Suppressor macrophage (primary cell): Measurements from ENCODE around the gene RNU5D-1.
A peak's percentile ranks its signal among the peaks of the same experiment; 100 is the strongest.

ENCODE experiments used
- DNase-seq, 4 experiments: peaks; one replicate each; pipeline ENCODE4 v3.0.0-alpha.2; 2020 to 2022

RNU5D-1 gene

DNA sequence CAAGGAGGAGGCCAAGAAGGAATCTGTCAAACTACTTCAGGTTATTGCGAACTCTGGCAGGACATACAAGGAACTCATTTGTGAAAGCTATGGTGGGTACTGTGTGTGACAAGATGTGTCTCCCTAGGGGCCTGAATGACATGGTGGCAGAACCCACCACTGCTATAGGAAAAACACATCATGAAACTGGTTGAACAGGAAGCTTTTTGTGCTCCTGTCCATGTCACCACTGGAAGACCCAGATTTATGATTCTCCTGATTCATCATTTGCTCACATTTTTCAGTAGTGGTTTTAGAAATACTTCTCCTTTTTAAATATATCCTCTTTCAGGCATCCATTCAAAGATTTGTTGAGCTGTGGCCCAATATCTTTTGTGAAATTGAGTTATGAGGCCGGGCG, 32.8 kb downstream of the RNU5D-1 start:
- DNase-seq, result peak in 3 of 4 experiments; percentile 34 to 74 (median 73)

DNA sequence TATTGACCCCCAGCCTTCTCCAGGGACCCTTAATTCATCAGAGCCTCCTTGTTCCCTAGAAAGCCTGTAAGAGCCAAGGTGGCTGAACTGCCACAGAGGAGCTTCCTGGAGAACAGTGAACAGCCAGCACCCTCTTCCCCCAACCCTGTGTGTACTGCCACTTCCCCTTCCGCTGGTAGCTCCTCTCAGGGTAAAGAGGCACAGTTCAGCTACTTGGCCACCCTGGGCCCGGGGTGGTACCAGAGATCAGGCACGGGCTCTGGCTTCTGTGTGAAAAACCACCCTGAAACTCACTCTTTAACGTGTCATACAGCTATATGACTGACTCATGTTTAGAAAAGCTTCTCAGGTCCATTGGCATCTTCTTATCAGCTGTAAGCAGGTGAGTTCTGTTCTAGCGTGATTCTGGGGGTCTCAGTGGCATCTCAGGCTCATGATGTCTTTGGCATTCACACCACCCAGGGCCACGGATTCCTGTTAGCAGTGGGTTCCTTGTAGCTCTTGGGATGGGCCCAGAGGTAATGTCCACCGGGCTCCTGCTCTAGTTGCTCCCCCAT, 34.1 kb downstream of the RNU5D-1 start:
- peak; percentile 57 to 76 (median 72) for DNase-seq

DNA sequence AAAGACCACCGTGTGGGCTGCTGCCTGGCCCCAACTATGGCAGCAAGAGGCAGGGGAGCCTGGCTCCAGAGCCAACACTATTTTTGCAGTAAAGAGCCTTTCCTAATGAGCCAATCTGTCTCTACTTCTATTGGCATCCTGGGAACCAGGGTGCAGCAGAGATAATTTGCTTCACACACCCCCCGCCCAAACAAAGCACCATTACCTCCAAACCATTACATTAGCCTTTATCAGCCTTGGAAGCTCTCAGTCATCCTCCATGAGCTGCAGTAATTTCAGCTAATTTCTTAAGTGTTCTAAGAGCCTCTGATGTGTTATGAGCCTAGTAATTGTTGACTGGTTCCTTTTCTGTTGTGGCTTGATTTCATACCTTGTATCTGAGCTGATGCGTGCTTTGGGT, 34.9 kb downstream of the RNU5D-1 start:
- DNase-seq, result no peak

DNA sequence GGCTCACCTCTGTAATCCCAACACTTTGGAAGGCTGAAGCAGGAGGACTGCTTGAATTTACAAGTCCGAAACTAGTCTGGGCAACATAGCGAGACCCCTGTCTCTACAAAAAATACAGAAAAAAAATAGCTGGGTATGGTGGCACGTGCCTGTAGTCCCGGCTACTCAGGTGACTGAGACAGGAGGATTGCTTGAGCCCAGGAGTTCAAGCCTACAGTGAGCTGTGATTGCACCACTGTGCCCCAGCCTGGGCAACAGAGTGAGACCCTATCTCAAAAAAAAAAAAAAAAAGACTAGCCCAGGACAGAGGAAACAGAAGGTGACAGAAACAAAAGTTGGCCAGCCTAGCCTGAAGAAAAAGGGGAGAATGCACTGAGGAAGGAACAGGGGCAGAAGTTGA, 35.3 kb downstream of the RNU5D-1 start:
- DNase-seq, result no peak

DNA sequence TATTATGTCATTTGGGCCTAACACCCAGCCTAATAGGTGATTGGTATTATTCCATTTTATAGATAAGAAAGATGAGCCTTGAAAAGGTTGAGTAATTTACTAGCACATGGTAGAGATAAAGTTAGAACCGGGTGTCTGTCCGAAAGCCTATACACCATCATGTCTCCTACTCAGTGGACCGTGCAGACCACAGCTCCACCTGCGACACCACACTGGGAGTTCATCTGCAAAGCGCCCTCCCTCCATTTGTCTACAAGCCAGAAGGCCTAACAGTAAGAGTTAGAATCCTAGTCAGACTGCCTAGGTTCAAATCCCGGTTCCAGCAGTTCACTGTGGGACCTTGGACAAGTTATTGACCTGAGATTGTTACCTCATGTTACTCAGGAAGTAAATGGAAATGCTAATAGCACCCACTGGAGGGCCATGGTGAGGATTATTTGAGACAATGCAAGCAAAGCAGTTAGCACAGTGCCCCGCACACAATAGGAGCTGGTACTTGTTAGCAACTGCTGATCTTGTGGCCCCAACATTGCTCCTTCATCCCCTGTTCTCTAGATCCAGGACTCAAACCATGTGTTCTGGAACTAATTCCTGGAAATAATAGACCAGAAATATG, 36.0 kb downstream of the RNU5D-1 start:
- DNase-seq, result no peak

DNA sequence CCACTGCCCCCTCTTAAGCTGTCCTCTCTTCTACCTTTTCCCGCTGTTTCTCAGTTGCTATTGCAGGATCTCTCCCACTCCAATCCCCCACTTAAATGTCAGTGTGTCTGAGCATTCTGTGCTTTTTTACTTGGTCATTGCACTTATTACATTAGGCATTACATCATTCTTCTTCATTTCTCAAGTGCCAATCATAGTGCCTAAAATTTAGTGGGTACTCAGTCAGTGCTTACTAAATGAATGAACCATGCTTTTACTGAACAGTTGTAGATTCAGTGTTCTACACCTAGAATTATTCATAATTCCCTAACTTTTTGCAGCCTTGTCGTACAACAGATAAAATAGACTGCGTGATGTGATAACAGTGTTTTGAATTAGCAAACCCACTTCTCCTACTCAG, 37.1 kb downstream of the RNU5D-1 start:
- DNase-seq, result peak in 2 of 4 experiments; percentile 42 to 51

DNA sequence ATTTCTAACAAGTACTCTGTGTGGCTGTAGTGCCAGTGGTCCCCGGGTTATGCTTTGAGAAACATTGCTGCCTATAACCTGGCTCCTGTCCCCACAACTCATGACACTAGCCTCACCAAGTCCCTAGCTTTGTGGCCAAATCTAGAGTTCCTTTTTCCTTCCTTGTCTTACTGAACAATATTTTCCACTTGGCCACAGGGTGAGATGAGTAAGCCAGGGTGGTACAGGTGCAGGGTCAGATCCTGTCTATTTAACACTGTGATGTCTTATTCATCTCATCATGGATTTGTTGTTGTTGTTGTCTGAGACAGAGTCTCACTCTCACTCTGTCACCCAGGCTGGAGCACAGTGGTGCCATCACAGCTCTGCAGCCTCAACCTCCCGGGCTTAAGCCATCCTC, 37.8 kb downstream of the RNU5D-1 start:
- peak in 3 of 4 experiments; percentile 39 to 57 (median 46) for DNase-seq

DNA sequence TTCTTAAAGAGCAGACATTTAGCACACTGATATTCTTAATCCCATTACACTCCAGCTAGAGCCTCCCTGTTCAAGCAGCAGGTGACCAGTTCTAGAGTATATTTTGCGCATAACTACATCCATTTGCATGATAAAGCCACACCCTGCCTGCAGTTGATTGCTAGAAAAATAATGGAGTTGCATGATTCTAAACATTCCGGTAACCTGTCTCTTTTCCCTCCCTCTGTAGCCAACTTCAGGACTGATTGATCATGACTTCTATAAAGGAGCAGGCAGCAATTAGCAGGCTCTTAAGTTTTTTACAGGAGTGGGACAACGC, 41.6 kb downstream of the RNU5D-1 start:
- DNase-seq, result no peak

DNA sequence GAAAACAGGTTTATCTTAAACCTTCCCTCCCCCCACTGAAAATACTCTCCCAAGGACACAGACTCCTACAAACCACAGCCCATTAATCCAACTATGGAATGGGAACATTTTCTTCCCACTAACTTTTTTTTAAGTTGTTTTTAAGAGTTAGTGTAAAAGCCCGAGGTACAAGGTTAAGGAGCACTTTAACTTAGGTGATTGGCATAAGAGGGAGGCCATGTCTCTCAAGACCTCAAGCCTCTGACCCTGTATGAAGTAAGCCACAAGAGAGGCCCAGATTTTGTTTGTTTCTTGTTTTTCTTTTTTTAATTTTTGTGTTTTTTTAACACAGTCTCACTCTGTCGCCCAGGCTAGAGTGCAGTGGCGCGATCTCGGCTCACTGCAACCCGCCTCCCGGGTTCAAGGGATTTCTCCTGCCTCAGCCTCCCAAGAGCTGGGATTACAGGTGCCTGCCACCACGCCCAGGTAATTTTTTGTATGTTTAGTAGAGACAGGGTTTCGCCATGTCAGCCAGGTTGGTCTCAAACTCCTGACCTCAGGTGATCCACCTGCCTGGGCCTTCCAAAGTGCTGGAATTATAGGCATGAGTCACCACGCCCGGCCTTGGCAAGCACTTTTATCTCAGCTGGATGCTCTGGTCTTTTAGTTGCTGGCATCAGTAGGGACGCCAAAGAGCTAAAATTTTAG, 42.1 kb downstream of the RNU5D-1 start:
- DNase-seq, result no peak

DNA sequence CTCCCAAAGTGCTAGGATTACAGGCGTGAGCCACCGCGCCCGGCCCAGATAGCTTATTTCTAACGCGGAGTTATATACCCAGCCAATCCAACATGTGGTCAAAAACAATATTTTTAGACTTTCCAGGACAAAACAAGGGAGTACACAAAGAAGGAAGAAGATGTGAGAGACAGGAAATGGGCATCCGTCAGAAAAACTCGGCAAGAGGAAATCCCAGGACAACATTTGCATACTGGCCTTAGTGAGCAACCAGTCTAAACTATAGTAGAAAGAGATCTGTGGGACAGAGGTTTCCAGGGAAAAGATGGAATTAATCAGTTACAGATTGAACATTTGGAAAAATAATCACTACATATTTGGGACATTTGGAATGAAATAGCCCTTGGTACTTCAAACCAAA, 45.1 kb downstream of the RNU5D-1 start:
- peak in 2 of 4 experiments; percentile 26 to 44 for DNase-seq

DNA sequence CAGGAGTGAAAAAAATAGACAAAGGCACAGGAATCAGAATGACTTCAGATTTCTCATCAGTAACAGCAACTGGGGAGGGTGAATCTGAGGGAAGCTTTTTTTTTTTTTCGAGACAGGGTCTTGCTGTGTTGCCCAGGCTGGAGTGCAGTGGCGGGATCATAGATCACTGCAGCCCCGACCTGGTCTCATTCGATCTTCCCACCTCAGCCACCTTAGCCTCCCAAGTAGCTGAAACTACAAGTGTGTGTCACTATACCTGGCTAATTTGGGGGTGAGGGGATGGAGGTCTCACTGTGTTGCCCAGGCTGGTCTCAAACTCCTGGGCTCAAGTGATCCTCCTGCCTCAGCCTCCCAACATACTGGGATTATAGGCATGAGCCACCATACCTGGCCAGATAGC, 45.8 kb downstream of the RNU5D-1 start:
- DNase-seq, result no peak

DNA sequence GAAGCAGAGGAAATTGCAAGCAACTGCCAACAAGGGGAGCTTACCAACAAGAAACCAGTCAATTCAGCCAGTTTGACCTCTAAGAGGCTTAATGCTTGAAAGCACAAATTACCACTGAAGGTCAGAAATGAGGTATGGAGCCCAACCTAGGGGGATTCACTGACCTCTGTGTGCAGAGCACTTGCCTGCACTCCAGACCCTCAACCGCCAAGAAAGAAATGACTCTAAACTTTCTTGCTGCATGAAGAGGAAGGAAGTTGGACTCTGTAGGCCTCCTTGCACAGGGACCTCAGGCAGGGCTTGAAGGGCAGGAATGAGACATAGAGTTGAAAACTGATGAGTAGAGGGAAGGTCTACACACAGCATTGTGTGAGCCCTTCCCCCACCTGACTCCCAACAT, 46.4 kb downstream of the RNU5D-1 start:
- peak; percentile 41 to 69 (median 62) for DNase-seq

DNA sequence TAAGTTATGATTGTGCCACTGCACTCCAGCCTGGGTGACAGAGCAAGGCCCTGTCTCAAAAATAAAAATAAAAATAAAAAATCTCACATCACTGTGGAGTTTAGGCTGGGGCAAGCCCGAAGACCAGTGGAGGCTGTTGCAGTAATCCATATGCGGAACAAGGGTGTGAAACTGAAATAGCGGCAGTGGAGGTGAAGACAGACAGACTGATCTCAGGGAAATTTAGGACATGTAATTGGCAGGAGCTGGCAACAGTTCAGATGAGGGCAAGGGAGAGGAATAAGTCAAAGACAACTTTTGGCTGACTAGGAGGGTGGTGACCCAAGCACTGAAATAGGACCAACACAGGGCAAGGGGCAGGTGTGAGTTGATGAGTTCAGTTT, 48.1 kb downstream of the RNU5D-1 start:
- DNase-seq, result peak in 2 of 4 experiments; percentile 23 to 36

DNA sequence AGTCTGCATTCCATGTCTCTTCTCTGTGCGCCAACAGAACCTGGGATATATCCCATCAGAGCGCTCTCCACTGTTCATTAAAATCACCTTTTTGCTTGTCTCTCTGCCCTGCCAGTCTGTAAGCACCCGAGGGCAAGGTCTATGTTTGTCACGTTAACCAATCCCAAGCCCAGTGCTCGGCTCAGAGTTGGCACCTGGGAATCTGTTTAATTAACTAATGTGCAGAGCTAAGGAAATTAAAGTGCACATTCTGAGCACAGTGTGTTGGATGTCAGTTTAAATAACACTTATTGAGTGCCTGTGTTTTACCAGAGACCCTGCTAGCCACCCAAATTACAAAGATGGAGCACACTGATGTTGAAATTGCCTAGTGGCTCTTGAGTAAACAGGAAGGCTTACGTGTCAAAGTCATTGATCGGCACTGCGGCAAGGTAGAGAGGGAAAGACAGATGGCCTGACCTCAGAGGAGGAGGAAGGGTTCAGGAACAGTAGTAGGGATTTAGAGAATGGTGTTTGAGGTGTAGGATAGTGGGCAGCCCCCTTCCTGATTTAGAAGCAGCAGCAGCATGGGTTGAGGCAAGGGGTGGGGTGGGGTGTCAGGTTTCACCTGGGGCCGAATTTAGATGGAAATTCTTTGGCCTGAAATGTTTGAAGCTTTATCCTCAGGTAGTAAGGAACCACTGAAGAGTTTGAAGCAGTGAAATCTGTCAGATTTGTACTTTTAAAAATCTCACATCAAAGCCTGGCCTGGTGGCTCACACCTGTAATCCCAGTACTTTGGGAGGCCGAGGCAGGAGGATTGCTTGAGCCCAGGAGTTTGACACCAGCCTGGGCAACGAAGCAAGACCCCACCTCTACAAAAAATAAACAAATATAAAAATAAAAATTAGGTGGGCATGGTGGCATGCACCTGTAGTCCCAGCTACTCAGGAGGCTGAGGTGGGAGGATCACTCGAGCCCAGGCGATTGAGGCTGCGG, 48.8 kb downstream of the RNU5D-1 start:
- DNase-seq, result no peak
